MCF 10A (cell line): ENCODE results near the gene EXOSC9. TPM values are rescaled to one million over a fixed set of nuclear protein-coding genes. Genes with fewer than 3 reads are reported as not detected.
"Not testable (repeated sequence)": the region's sequence is repeated elsewhere in the genome, so short reads cannot be mapped to it uniquely, and the experiment has no call there.

ENCODE experiments used
- Bru-seq: library from RNA; stranded (reverse); fragments of 400-500 nt; gene quantifications from one replicate; lab custom pipeline; 2021; lab: Mats Ljungman, UMichigan
- BruChase-seq, 2 experiments: library from RNA; stranded (reverse); fragments of 400-500 nt; gene quantifications; one replicate each; lab custom pipeline; 2021; lab: Mats Ljungman, UMichigan
- BruUV-seq: library from RNA; stranded (reverse); fragments of 400-500 nt; replicated peaks from 2 replicates; lab custom pipeline; 2021; lab: Mats Ljungman, UMichigan
- CTCF ChIA-PET: fragments of 300-600 bp; sonication (Branson Sonifier 250); formaldehyde crosslinking; extraction: SDS; loops from one replicate; lab custom pipeline; 2021; ENCODE audit warnings: antibody characterized with exemption, inconsistent platforms; lab: Yijun Ruan, JAX
- POLR2A ChIA-PET: fragments of 300-600, 350-650 bp; sonication (Branson Sonifier 250); formaldehyde crosslinking; extraction: SDS; loops from one replicate; lab custom pipeline; 2020; ENCODE audit warnings: antibody characterized with exemption, inconsistent platforms; lab: Yijun Ruan, JAX
- DNase-seq: peaks from one replicate; pipeline ENCODE4 v3.0.0-alpha.2; 2018; ENCODE audit not compliant: unreplicated experiment
- H3K27ac Mint-ChIP-seq: one replicate; pipeline ENCODE4 v1.8.0; 2022; ENCODE audit warnings: mild to moderate bottlenecking, low read depth, mixed read lengths; ENCODE audit not compliant: unreplicated experiment
- H3K27me3 Mint-ChIP-seq: one replicate; pipeline ENCODE4 v1.8.0; 2022; ENCODE audit warnings: mixed read lengths; ENCODE audit not compliant: insufficient read depth, unreplicated experiment
- H3K36me3 Mint-ChIP-seq: one replicate; pipeline ENCODE4 v1.8.0; 2022; ENCODE audit warnings: mild to moderate bottlenecking, moderate library complexity, mixed read lengths; ENCODE audit not compliant: insufficient read depth, unreplicated experiment
- H3K4me1 Mint-ChIP-seq: one replicate; pipeline ENCODE4 v1.8.0; 2022; ENCODE audit warnings: mixed read lengths; ENCODE audit not compliant: insufficient read depth, unreplicated experiment
- H3K4me3 Mint-ChIP-seq: one replicate; pipeline ENCODE4 v1.8.0; 2022; ENCODE audit warnings: mild to moderate bottlenecking, moderate library complexity, mixed read lengths; ENCODE audit not compliant: unreplicated experiment
- H3K9me3 Mint-ChIP-seq: one replicate; pipeline ENCODE4 v1.8.0; 2022; ENCODE audit warnings: mixed read lengths; ENCODE audit not compliant: unreplicated experiment
- CTCF ChIP-seq: fragments of 200-600 bp; IDR thresholded peaks from one replicate; pipeline ENCODE4 v1.8.0; 2022; ENCODE audit warnings: antibody characterized with exemption, mild to moderate bottlenecking; ENCODE audit not compliant: unreplicated experiment
- intact Hi-C: fragments of 100-400 bp; cut with micrococcal nuclease; formaldehyde crosslinking; loops from 2 replicates; pipeline ENCODE4 v1.14.1; 2022
- long read RNA-seq: library from polyadenylated mRNA; stranded (forward); transcript quantifications from one replicate; pipeline ENCODE4 v2.0.0, GENCODE V29; 2022
- total RNA-seq: library from RNA; stranded (reverse); gene quantifications from 2 replicates; pipeline ENCODE4 v1.2.3, GENCODE V29; 2022

The EXOSC9 gene
- total RNA-seq (29.2 and 30.9 TPM in 2 replicates), Bru-seq, nascent RNA (percentile 82 among the genes with signal in this experiment), BruChase-seq, experiment 1, labeled RNA remaining after a 6-hour chase (percentile 79 among the genes with signal in this experiment), BruChase-seq, experiment 2, labeled RNA remaining after a 2-hour chase (percentile 81 among the genes with signal in this experiment)
- long read RNA-seq, transcript EXOSC9-201 (12 exons, 1,481 nt): major isoform, 38 of 79 reads
- long read RNA-seq, transcript EXOSC9-202 (13 exons, 1,529 nt): minor isoform, 11 of 79 reads
- long read RNA-seq, partial matches to known transcripts: 4 of 79 reads
- long read RNA-seq, other reads (novel, unspliced or antisense): 26 of 79 reads

GRCh38 chr4:121800961-121801714, at the start of gene EXOSC9:
Gene EXOSC9, plus strand, starts transcription at chr4:121801323. Its CDS starts 102 bp downstream, at chr4:121801425.
- peak; percentile 93 for DNase-seq
- no peak for TF ChIP-seq CTCF
- ChIA-PET CTCF (no interaction called here), POLR2A (interaction anchor here (0.6 to 3.1 kb wide), 14 partner anchors 8 to 176 kb away, joined by 3 to 31 read pairs (median 6); partner anchors contain the start of genes ANXA5 and CCNA2)
- Mint-ChIP-seq H3K4me1 (peaks cover 17% of the 10 kb centered on the region), H3K36me3 (peaks cover 34% of the 10 kb centered on the region), H3K27me3 (no peaks in the 10 kb centered on the region), H3K4me3 (peak within 1 kb of the TSS; percentile 86), H3K27ac (peak within 1 kb of the TSS; percentile 90), H3K9me3 (no peaks in the 10 kb centered on the region)
- intact Hi-C loops: loop anchor here (5.0 kb wide), 1 partner anchor 104 kb away; the partner anchor contains the start of gene ANXA5
- no TSS peak for BruUV-seq

- H3K4me3 Mint-ChIP-seq, H3K9me3 Mint-ChIP-seq: not testable (repeated sequence)
These were observed 49.0 kb upstream of the EXOSC9 start for GRCh38 chr4:121752142-121752541.

DNA sequence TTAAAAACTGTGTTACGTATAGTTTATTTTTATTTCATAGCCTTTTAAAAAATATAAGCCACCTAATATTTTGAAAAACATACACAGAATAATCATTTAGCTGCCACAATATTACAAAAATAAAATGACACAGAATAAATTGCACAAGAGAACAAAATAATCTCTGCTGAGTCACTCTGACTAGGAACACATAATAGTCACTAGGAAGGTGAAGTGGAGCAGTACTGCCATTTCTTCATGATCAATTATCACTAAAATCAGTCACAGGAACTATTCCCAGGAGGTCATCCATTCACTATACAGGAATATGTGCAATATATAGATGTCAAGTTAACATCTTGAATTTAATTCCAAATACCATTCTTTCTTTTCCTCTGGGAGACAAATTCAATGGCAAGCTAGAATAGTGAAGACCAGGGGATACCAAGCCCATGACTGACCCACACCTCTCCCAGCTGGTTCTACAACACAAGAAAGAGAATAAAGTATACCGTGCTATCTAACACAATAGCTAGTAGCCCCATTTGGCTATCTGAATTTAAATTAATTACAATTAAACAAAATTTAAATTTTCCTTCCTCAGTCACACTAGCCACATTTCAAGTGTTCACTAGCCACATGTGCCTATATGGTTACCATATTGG, 42.1 kb upstream of the EXOSC9 start:
- TF ChIP-seq CTCF: no peak
- ChIA-PET POLR2A (interaction anchor here (0.9 kb wide), 1 partner anchor 22 kb away, joined by 4 read pairs; no protein-coding TSS in a partner anchor), CTCF (interaction anchor here (1.0 kb wide), 1 partner anchor 296 kb away, joined by 3 read pairs; no protein-coding TSS in a partner anchor)
- Mint-ChIP-seq H3K27me3 (no peaks in the 10 kb centered on the region), H3K36me3 (no peaks in the 10 kb centered on the region), H3K27ac (no peak overlapping the region), H3K9me3 (no peaks in the 10 kb centered on the region), H3K4me3 (no peak overlapping the region), H3K4me1 (peaks cover 9% of the 10 kb centered on the region)
- intact Hi-C loops: no loop called here
- no TSS peak for BruUV-seq
- peak; percentile 57 for DNase-seq

More at GRCh38 chr4:121752142-121752541, 49.0 kb upstream of the EXOSC9 start:
- H3K4me1 Mint-ChIP-seq, BruUV-seq, DNase-seq, H3K27me3 Mint-ChIP-seq, POLR2A ChIA-PET, H3K36me3 Mint-ChIP-seq, CTCF ChIA-PET, intact Hi-C loops, H3K27ac Mint-ChIP-seq: not testable (repeated sequence)

- H3K4me1 Mint-ChIP-seq: peaks cover 9% of the 10 kb centered on the region
- POLR2A ChIA-PET: no interaction called here
- H3K36me3 Mint-ChIP-seq: no peaks in the 10 kb centered on the region
- TF ChIP-seq CTCF: no peak
- DNase-seq: no peak
- H3K27ac Mint-ChIP-seq: no peak overlapping the region
- H3K27me3 Mint-ChIP-seq: no peaks in the 10 kb centered on the region
- CTCF ChIA-PET: interaction anchor here (0.6 to 1.1 kb wide), 3 partner anchors 20 to 299 kb away, joined by 3 to 4 read pairs (median 4); no protein-coding TSS in a partner anchor
- BruUV-seq: no TSS peak
- H3K9me3 Mint-ChIP-seq: no peaks in the 10 kb centered on the region
- no peak overlapping the region for H3K4me3 Mint-ChIP-seq
- intact Hi-C loops: no loop called here
These were observed 40.9 kb upstream of the EXOSC9 start for GRCh38 chr4:121760205-121760604.
